CD14-positive monocyte (primary cell): Measurements from ENCODE around the gene ANKRD45. TPM values are rescaled to one million over a fixed set of nuclear protein-coding genes. Genes with fewer than 3 reads are reported as not detected.
A peak's percentile ranks its signal among the peaks of the same experiment; 100 is the strongest.

Experiments used
- DNase-seq, 3 donors: peaks; one replicate each; pipeline ENCODE4 v3.0.0-alpha.2; 2011 to 2022
- H2AFZ ChIP-seq: 2 replicates; pipeline ENCODE4 v1.6.0; 2012; ENCODE audit warnings: mild to moderate bottlenecking, low read depth, low read length, inconsistent platforms; ENCODE audit not compliant: insufficient read depth, poor library complexity, severe bottlenecking
- H3K27ac ChIP-seq, 2 donors: 1 replicate in 1 of 2; 2 replicates in 1 of 2; pipeline ENCODE4 v1.5.1; 2012 to 2013; ENCODE audit warnings: low read length in 2 of 2, control low read depth in 1 of 2, inconsistent platforms in 1 of 2, low read depth in 1 of 2, mild to moderate bottlenecking in 1 of 2
- H3K27me3 ChIP-seq, 2 donors: one replicate each; pipeline versions ENCODE4 v1.6.0 to v1.6.1; 2011 to 2013; ENCODE audit warnings: low read length in 2 of 2; ENCODE audit not compliant: control insufficient read depth in 2 of 2, insufficient read depth in 2 of 2
- H3K36me3 ChIP-seq, 2 donors: replicated peaks in 1 of 2; 1 replicate in 1 of 2; 2 replicates in 1 of 2; pipeline versions ENCODE4 v1.5.1 to v1.6.1; 2012 to 2013; ENCODE audit warnings: low read length in 2 of 2, control low read depth in 1 of 2, inconsistent platforms in 1 of 2, mild to moderate bottlenecking in 1 of 2; ENCODE audit not compliant: insufficient read depth in 2 of 2, control insufficient read depth in 1 of 2
- H3K4me1 ChIP-seq, 2 donors: 1 replicate in 1 of 2; 2 replicates in 1 of 2; pipeline versions ENCODE4 v1.5.1 to v1.6.1; 2012 to 2013; ENCODE audit warnings: low read length in 2 of 2, control low read depth in 1 of 2, inconsistent platforms in 1 of 2, mild to moderate bottlenecking in 1 of 2, moderate library complexity in 1 of 2; ENCODE audit not compliant: insufficient read depth in 2 of 2, control insufficient read depth in 1 of 2
- H3K4me2 ChIP-seq: replicated peaks from 2 replicates; pipeline ENCODE3; 2012; ENCODE audit warnings: low read length, moderate library complexity, mild to moderate bottlenecking; ENCODE audit not compliant: poor library complexity, severe bottlenecking; ENCODE audit errors: extremely low read depth
- H3K4me3 ChIP-seq, 3 experiments: fragments of 200-600 bp in 1 of 3; sonication (generic) in 1 of 3; replicated peaks in 1 of 3; 1 replicate in 2 of 3; 2 replicates in 1 of 3; pipeline ENCODE4 v1.5.1; 2011 to 2013; ENCODE audit warnings: low read length in 3 of 3, mild to moderate bottlenecking in 3 of 3, control low read depth in 2 of 3, low read depth in 2 of 3, inconsistent platforms in 1 of 3, moderate library complexity in 1 of 3
- H3K79me2 ChIP-seq: 2 replicates; pipeline ENCODE4 v1.6.0; 2012; ENCODE audit warnings: mild to moderate bottlenecking, control low read depth, inconsistent platforms, low read length, moderate library complexity; ENCODE audit not compliant: insufficient read depth
- H3K9ac ChIP-seq: 2 replicates; pipeline ENCODE4 v1.6.0; 2017; ENCODE audit warnings: low read length, mild to moderate bottlenecking; ENCODE audit not compliant: insufficient read depth, poor library complexity, severe bottlenecking
- H3K9me3 ChIP-seq, 2 donors: replicated peaks in 1 of 2; 1 replicate in 1 of 2; 2 replicates in 1 of 2; pipeline versions ENCODE4 v1.5.1 to v1.6.1; 2012 to 2013; ENCODE audit warnings: low read length in 2 of 2, control low read depth in 1 of 2; ENCODE audit not compliant: control insufficient read depth in 1 of 2, insufficient read depth in 1 of 2
- H4K20me1 ChIP-seq: 2 replicates; pipeline ENCODE4 v1.6.0; 2012; ENCODE audit warnings: mild to moderate bottlenecking, low read length, control low read depth, moderate library complexity; ENCODE audit not compliant: insufficient read depth
- H3K27ac Mint-ChIP-seq, 7 donors: one replicate each; pipeline ENCODE4 v1.8.0; 2020; ENCODE audit warnings: mild to moderate bottlenecking in 7 of 7, mixed read lengths in 7 of 7, moderate library complexity in 6 of 7, inconsistent platforms in 2 of 7
- H3K27me3 Mint-ChIP-seq, 3 donors: one replicate each; pipeline ENCODE4 v1.8.0; 2021 to 2022; ENCODE audit warnings: low read depth in 3 of 3, mild to moderate bottlenecking in 3 of 3, mixed read lengths in 3 of 3, moderate library complexity in 3 of 3, inconsistent platforms in 1 of 3
- H3K36me3 Mint-ChIP-seq, 2 donors: one replicate each; pipeline ENCODE4 v1.8.0; 2020; ENCODE audit warnings: mixed read lengths in 2 of 2, inconsistent platforms in 1 of 2, mild to moderate bottlenecking in 1 of 2
- H3K4me1 Mint-ChIP-seq: one replicate; pipeline ENCODE4 v1.8.0; 2020; ENCODE audit warnings: mild to moderate bottlenecking, mixed read lengths
- H3K4me3 Mint-ChIP-seq, 2 donors: one replicate each; pipeline ENCODE4 v1.8.0; 2020; ENCODE audit warnings: mild to moderate bottlenecking in 2 of 2, mixed read lengths in 2 of 2, moderate library complexity in 1 of 2
- H3K9me3 Mint-ChIP-seq, 7 donors: one replicate each; pipeline ENCODE4 v1.8.0; 2020 to 2022; ENCODE audit warnings: mixed read lengths in 7 of 7, mild to moderate bottlenecking in 6 of 7, moderate library complexity in 6 of 7, inconsistent platforms in 2 of 7
- CTCF ChIP-seq: fragments of 200-600 bp; IDR thresholded peaks from one replicate; pipeline ENCODE4 v1.8.0; 2022; ENCODE audit warnings: antibody characterized with exemption, mild to moderate bottlenecking
- WGBS: methylation state at CpG from one replicate; pipeline ENCODE4 v1.1.5; 2013; ENCODE audit warnings: missing lambda C conversion rate; ENCODE audit not compliant: insufficient coverage; 5-methylcytosine and 5-hydroxymethylcytosine counted together
- intact Hi-C, 2 donors: fragments of 100-400 bp; cut with micrococcal nuclease; formaldehyde crosslinking; loops; one replicate each; pipeline versions ENCODE4 v1.15.0 to v1.15.1; 2023
- polyA plus RNA-seq, 3 donors: library from polyadenylated mRNA; depleted of rRNA in 1 of 3; unstranded in 2 of 3; stranded (reverse) in 1 of 3; fragments of 300-500 nt in 2 of 3; fragments of >200 nt in 1 of 3; fragmentation: Illumina TruSeq in 2 of 3; gene quantifications; 1 replicate in 2 of 3; 2 replicates in 1 of 3; pipeline ENCODE4 v1.2.3, GENCODE V29; 2012 to 2021

Gene ANKRD45
- polyA plus RNA-seq, 3 donors = not detected

- H3K36me3 ChIP-seq = peaks cover 0 to 11% of the 10 kb centered on the region in 2 donors
- H3K4me3 Mint-ChIP-seq = peak overlapping the region; percentile 94 to 99
- peak overlapping the region; percentile 90 to 97 (median 96) for H3K27ac Mint-ChIP-seq
Observed at GRCh38 chr1:173714441-173714758, 44.7 kb upstream of the ANKRD45 start.

DNA sequence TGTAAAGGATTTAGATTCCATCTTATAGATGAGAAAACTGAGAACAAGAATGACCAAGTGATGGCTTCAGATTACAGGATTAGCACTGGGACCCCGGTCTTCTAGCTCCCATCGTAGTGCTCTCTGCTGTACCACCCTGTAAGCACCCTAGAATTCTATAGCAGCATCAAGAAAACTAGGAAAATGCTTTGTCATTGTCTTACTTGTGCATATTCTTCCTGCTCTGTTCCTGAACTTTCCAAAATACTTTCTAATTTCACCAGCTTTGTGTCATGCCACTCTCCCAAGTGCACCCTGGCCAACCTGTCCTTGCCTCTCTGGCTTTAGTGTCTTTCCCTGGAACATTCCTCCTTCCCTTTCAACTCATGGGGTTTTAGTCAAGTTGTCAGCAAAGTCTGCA lies 39.1 kb upstream of the ANKRD45 start:
- no peaks in the 10 kb centered on the region for H3K36me3 ChIP-seq
- no peak overlapping the region for H3K4me2 ChIP-seq
- no peak for DNase-seq
- H3K4me3 Mint-ChIP-seq = no peak overlapping the region
- peak overlapping the region; percentile 36 for H2AFZ ChIP-seq
- no peaks in the 10 kb centered on the region for H3K9me3 ChIP-seq
- no peaks in the 10 kb centered on the region for H4K20me1 ChIP-seq
- WGBS = 70% methylated on average over 2 of the region's 2 CpGs
- H3K27ac ChIP-seq = no peak overlapping the region
- no peaks in the 10 kb centered on the region for H3K4me1 ChIP-seq
- no peaks in the 10 kb centered on the region for H3K4me1 Mint-ChIP-seq
- peaks cover 14 to 34% of the 10 kb centered on the region in 2 donors for H3K27me3 ChIP-seq
- H3K9ac ChIP-seq = no peak overlapping the region
- peaks cover 0 to 4% (median 2%) of the 10 kb centered on the region in 7 donors for H3K9me3 Mint-ChIP-seq
- H3K36me3 Mint-ChIP-seq = no peaks in the 10 kb centered on the region
- H3K79me2 ChIP-seq = no peaks in the 10 kb centered on the region
- H3K27ac Mint-ChIP-seq = no peak overlapping the region
- TF ChIP-seq CTCF = no peak
- intact Hi-C loops = no loop called here
- H3K4me3 ChIP-seq = no peak overlapping the region
- peaks cover 8 to 33% (median 25%) of the 10 kb centered on the region in 3 donors for H3K27me3 Mint-ChIP-seq

More at GRCh38 chr1:173714441-173714758, 44.7 kb upstream of the ANKRD45 start:
- Histone ChIP-seq H3K9me3 (no peaks in the 10 kb centered on the region), H2AFZ (peak overlapping the region; percentile 93), H3K4me2 (peak overlapping the region; percentile 83), H3K27me3 (peaks cover 14 to 28% of the 10 kb centered on the region in 2 donors), H3K79me2 (peaks cover 34% of the 10 kb centered on the region), H4K20me1 (no peaks in the 10 kb centered on the region), H3K4me1 (peaks cover 4 to 17% of the 10 kb centered on the region in 2 donors), H3K4me3 (peak overlapping the region; percentile 74 to 97 (median 91)), H3K9ac (peak overlapping the region; percentile 77), H3K27ac (peak overlapping the region in 1 of 2 donors; percentile 91)
- Mint-ChIP-seq H3K4me1 (peaks cover 18% of the 10 kb centered on the region), H3K27me3 (peaks cover 7 to 19% (median 16%) of the 10 kb centered on the region in 3 donors), H3K36me3 (peaks cover 4 to 17% of the 10 kb centered on the region in 2 donors), H3K9me3 (peaks cover 0 to 11% (median 2%) of the 10 kb centered on the region in 7 donors)
- WGBS = 50% methylated on average over 2 of the region's 3 CpGs
- intact Hi-C loops = loop anchor here in 1 of 2 donors (10.0 kb wide), 1 partner anchor 280 kb away; no protein-coding TSS in a partner anchor
- TF ChIP-seq CTCF = no peak
- peak in 1 of 3 donors; percentile 4 for DNase-seq
